Hypothalamus (tissue), 51 donors: Measurements from ENCODE around the gene MPEG1.
A peak's percentile ranks its signal among the peaks of the same experiment; 100 is the strongest.

Source experiments
- DNase-seq, 51 donors: peaks; one replicate each; lab custom pipeline; 2025; lab: John Stamatoyannopoulos, UW

The MPEG1 gene

DNA sequence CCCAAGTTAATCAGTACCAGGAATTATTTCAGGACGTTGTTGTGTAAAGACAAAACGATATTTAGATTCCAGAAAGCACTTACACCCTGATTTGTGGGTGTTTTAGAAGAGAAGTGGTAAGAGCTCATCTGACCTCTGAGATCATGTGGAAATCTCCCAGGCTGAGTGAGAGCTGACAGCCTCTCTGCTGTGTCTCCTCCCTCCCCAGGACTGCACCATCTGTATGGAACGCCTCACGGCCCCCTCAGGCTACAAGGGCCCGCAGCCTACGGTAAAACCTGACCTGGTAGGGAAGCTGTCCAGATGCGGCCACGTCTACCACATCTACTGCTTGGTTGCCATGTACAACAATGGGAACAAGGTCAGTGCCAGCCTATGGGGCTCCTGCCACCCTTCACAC, 20.8 kb downstream of the MPEG1 start:
- no peak for DNase-seq

- no peak for DNase-seq
Measured at GRCh38 chr11:59191095-59191494, 21.6 kb downstream of the MPEG1 start.

DNA sequence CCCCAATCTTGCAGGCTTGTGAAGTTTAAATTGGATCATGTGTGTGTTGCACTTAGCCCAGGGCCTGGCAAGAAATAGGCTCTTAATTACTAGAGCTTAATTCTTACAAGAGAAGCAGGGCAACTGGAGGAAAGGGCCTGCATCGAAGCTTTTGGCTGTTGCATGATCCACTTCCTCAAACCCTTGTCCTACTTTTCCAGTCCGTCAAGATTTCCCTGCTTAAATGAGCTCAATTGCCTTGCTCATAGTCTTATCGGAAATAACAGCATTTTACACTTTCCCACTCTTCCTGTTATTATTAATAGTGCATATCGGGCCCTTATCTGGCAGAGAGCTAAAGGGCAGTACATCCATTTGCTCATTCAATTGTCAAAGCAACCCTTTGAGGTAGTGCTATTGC, 22.7 kb downstream of the MPEG1 start:
- DNase-seq, result no peak

DNA sequence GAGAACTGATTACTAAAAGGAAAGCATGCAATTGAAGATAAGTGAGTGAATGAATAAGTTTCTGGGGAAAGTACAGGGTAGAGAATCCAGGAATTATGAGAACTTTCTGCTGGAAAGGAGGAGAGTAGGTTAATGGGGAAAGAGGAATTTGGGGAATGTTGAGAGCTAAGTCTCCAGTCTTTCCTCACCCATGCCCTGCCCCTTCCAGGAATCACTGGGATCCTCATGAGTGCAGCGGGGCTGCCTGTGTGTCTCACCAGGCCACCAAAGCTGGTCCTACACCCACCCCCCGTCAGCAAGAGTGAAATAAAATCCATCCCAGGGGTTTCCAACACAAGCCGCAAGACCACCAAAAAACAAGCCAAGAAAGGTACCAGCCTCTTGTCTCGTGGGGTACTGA, 23.8 kb downstream of the MPEG1 start:
- DNase-seq, result no peak

DNA sequence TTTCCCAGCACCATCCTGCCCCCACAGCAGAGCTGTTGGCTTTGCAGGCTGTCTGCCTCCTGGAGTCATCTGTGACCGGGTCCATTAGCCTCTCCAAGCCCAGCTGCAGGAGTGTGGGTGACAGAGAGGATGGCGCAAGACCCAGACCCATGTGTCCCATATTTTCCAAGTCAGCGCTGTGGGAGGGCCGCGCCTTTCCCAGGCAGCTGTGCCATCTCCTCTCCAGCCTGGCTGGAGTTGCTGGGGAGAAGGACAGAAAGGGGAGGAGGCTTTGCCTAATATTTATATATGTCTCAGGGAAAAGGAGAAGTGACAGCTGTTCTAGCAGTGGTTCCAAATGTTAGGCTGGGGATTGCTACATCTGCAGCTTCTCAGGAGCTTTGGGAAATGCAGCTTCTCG, 25.1 kb downstream of the MPEG1 start:
- peak in 4 of 51 donors; percentile 18 to 28 (median 22) for DNase-seq

DNA sequence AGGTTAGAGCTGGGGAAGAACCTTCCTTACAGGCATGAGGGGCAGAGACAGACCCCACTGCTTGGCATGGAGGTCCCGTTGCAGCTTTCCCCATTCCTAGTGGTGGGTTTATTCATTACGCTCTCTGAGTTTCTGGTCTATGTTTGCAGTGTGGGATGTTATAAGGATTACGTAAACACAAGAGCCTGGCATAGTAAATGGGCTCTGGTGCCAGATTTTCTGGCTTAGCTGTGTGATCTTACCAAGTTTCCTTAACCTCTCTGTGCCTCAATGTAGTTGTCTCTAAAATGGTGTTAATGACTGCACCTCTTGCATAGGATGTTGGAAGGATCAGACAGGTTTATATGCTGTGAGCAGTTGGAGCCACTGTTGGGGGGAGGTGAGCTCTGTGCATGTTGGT, 25.7 kb downstream of the MPEG1 start:
- no peak for DNase-seq

DNA sequence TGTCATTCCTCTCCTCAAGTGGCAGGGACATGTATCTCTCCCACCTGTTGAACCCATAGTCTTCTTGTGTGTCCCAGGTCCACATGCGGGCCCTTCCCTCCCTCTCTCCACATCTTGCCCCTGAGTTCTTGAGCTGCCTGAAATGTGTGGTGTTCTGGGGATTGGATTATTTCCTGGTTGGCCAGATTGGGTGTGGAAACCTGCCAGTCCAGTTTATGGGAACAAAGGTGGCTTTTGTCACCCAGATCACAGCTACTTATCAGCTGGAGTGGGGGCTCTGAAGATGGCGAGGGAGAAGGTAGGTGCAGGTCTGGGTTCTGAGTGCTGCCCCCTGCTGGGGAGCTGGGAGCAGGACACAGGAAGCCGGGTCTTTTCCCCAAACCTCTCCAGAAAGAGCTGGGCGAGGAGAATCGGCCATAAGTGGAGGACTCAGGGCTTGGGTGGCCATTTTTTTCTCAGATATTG, 26.6 kb downstream of the MPEG1 start:
- DNase-seq, result peak in 23 of 51 donors; percentile 12 to 68 (median 31)

GRCh38 chr11:59185386-59185945, 27.3 kb downstream of the MPEG1 start:
- no peak for DNase-seq

- DNase-seq, result peak in 2 of 51 donors; percentile 35 to 38
Measured at GRCh38 chr11:59184691-59185339, 27.9 kb downstream of the MPEG1 start.

GRCh38 chr11:59183771-59184170, 29.0 kb downstream of the MPEG1 start:
- no peak for DNase-seq

DNA sequence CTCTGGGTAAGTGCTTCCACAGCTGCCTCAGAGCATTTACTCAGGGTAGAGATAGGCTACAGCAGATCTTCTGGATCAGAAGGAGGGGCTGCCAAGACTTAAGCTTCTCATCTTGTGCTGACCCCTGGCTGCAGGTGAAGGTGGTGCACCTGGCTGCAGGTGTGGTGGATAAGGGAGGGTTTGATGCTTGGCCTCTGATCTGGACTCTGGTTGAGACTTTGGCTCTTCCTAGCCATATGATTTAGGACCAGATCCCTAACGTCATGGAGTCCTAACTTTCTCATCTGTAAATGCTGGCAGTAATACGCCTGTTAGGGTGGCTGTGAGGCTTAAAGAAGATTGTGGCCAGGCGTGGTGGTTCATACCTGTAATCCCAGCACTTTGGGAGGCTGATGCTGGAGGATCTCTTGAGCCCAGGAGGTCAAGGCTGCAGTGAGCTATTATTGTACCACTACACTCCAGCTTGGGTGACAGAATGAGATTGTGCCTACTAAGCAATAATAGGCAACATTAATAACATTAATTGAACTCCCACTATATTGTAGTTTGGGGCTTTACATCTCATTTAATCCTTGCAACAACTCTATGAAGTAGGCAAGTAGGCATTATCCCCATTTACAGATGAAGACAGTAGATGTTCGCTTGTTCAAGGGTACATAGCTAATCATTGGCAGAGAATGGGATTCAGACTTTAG, 30.1 kb downstream of the MPEG1 start:
- DNase-seq, result no peak

- no peak for DNase-seq
Measured at GRCh38 chr11:59181746-59182456, 30.8 kb downstream of the MPEG1 start.

GRCh38 chr11:59180907-59181306, 31.8 kb downstream of the MPEG1 start:
- DNase-seq, result no peak

DNA sequence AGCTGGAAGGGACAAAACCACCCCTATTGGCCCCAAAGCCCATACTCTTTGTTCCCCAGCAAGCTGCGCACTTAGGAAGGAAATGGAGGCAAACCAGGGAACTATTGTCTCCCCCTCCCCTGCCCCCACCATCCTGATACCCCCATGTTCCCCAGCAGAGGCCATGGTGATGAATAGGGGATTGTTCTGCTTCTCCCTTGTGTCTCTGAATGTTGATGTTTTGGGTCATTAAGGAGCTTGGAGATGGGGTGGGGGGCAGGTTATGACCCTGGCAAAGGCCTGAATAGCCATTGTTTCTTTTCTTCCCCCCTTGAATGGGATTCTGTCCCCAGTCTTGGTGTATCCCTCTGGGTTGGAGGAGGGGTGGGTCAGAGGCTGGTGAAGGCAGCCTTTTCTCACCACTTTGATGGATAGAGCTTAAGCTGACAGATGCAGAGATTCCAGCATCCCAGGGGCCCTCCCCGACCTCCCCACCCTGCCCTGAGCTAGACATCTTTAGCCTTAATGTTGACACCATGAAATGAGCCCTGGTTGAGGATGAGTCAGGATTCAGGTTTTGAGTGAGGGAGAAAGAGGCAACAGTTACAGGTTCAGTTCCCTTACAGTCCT, 32.5 kb downstream of the MPEG1 start:
- peak in 14 of 51 donors; percentile 11 to 78 (median 42) for DNase-seq

- no peak for DNase-seq
Measured at GRCh38 chr11:59179121-59179520, 33.6 kb downstream of the MPEG1 start.

DNA sequence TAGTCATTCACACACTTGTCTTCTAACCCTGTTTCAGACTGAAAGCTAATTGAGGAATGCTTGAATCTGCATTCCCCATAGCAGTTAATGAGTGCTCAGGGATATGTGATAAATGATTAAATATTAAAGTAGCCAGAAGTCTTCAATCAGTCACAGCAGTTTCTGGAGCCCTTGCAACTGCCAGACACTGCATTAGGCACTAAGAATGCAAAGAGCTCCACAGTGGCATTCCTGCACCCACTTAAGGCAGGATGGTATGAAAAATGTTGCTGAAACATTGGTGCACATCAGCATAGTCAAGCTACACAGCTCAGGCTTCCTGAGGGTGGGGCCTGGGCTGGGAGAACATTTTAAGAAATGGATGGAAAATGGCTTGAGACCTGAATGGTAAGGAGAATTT, 34.3 kb downstream of the MPEG1 start:
- no peak for DNase-seq

DNA sequence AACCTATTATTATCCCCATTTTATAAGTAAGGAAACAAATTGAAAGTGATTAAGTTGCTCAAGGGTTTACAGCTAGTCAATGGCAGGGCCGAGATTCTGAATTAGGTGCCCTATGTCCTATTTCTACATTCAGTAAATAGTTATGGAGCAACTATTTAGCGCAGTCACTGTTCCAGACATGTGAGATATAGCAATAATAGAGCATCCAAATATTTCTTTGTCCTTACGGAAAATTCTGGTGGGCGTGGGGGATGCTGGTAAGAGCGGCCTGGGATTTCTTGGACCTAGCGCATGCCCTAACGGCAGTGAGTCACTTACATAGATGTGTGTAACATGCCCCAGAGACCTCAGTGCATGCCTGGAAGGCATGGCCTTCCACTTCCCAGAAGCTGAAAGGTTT, 36.4 kb downstream of the MPEG1 start:
- DNase-seq, result no peak

- peak in 22 of 51 donors; percentile 10 to 64 (median 37) for DNase-seq
Measured at GRCh38 chr11:59175091-59175501, 37.6 kb downstream of the MPEG1 start.

GRCh38 chr11:59174664-59175033, 38.1 kb downstream of the MPEG1 start:
- DNase-seq, result peak in 14 of 51 donors; percentile 15 to 49 (median 25)

DNA sequence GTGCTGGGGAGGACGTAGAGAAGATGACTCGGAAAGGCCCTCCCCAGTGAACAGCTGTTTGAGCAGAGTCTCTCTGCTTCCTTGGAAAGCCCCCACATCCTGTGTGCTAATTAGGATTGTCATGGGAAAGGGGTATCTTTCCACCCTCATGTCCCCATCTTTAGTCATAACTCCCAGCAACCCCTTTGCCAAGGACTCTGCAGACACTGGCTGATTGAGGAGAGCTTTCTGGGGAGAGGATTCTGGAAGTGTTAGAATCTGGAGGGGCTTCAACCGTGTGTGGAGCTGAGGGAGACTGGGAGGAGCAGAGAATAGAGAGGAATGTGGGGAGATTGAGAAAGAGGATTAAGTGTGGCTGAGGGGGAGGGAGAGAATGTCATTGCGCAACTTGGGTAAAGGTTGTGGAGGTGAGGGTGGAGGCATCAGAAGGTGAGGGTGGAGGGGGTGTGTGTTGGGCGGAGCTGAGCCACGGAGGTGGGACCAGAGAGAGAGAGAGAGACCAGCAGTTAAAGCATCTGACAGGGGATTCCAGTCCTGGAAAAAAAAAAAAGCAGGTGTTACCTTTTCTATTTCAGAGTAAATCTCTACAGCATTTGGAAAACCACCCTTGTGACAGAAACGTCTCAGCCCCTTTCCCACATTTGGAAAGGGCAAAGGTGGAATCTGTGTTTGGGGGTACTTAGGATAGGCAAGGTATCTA, 38.6 kb downstream of the MPEG1 start:
- peak in 1 of 51 donors; percentile 42 for DNase-seq
